CD4-positive, alpha-beta T cell treated with Interleukin-4 for 4 hours (primary cell): ENCODE results near the gene ZNF485.
A peak's percentile ranks its signal among the peaks of the same experiment; 100 is the strongest.
"Not testable (repeated sequence)": the region's sequence is repeated elsewhere in the genome, so short reads cannot be mapped to it uniquely, and the experiment has no call there.

Experiments
- DNase-seq: peaks from one replicate; pipeline ENCODE4 v3.0.0-alpha.2; 2020

ZNF485 gene

DNA sequence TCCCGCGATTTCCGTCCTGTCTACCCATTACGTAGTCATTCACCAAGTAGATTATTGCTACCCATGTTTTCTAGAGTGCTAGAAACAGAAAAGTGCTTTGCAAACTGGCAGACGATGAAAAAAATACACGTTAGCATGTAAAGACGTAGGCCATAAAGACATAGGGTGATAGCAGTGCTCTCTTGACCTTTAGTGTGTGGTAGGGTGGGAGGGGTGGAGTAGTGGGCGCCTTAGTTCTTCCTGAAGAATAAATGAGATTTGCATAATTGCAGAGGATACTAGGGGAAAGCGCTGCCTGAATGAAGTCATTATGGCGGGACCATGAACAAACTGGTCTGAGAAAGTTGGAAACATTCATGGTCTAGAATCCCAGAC, 948 bp downstream of the ZNF485 start:
- DNase-seq: no peak

DNA sequence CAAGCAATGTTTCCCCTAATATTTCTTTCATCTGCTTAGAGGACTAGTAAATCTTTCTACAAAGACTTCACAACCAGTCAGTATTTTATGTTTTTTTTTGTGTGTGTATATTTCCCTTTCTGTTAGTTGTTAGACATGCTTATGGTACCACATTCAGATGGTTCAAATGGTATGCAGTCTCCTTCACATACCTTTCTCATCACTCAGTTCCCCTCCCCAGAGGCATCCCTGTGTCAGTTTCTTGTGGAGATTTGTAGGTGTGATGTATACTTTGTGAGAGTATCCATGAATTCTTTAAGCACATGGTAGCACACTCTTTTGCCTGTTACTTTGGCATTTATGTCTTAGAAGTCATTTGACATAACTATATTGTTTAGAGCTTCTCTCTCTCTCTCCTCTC, 4.4 kb downstream of the ZNF485 start:
- DNase-seq: no peak

DNA sequence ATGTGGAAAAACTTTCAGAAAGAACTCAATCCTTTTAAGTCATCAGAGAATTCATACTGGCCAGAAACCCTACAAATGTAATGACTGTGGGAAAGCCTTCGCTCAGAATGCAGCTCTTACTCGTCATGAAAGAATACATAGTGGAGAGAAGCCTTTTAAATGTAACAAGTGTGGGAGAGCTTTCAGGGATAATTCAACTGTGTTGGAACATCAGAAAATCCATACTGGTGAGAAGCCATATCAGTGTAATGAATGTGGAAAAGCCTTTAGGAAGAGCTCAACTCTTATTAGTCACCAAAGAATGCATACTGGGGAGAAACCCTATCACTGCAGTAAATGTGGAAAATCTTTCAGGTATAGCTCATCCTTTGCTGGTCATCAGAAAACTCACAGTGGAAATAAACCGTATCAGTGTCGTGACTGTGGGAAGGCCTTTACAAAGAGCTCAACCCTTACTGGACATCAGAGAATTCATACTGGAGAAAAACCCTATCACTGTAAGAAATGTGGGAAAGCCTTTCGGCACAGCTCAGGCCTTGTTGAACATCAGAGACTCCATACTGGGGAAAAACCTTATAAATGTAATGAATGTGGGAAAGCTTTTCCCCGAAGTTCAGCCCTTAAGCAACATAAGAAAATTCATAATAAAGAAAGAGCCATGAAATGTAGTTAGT, 10.6 kb downstream of the ZNF485 start:
- DNase-seq: no peak

DNA sequence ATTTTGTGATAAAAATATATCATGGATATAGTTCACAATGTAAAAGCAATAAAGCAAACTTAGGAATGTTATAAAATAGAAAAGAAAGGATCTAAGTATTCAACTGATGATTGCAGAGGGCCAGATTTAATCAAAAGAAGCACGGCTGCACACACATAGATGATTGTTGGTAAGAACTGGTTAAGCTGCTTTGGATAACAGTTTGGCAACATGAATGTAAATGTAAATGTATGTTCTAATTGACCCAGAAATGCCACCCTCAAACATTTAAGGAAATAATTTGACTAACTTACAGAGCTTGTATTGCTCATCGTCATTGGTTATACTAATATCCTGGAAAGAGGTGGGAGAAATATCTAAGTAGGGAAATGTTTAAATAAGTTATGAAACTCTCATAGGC, 13.1 kb downstream of the ZNF485 start:
- no peak for DNase-seq

DNA sequence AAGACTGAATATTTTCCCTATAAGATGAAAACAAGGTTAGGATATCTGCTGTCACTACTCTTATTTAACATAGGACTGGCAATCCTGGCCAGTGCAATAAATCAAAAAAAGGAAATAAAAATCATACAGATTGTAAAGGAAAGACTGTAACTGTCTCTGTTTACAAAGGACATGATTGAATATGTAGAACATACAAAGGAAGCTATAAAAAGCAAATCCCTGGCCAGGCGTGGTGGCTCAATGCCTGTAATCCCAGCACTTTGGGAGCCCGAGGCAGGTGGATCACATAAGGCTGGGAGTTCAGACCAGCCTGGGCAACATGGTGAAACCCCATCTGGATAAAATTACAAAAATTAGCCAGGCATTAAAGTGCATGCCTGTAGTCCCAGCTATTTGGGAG, 15.8 kb downstream of the ZNF485 start:
- DNase-seq: no peak

DNA sequence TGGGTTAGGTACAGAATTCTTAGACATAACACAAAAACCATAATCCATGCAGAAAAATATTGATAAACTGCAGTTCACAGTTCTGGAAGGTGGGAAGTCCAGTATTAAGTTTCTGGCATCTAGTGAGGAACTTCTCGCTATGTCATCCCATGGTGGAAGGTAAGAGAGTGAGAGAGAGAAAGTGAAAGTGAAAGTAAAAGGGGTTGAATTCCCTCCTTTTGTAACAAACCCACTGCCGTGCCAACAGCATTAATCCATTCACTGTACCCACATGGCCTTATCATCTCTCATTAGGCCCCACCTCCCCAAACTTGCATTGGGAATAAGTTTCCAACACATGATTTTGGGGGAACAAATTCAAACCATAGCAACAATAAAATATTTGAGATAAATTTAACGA, 17.1 kb downstream of the ZNF485 start:
- peak; percentile 29 for DNase-seq

DNA sequence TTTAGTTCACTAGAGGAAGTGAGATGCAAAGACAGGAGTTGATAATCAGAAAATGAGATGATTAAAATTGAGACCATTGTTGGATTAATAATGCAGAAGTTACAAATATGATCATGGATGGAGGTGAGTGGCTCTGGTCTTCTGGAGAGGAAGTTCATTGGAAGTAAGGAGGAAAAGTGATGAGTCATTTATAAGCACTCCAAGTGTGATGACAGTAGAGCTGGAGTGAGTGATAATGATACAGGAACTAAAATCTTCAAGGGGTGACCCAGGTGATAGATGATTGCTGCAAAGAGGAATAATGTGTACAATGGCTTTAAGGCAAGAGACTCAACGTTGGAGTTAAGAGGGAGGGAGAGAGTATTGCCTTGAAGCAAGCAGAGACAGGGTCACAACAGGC, 21.7 kb downstream of the ZNF485 start:
- DNase-seq: no peak

DNA sequence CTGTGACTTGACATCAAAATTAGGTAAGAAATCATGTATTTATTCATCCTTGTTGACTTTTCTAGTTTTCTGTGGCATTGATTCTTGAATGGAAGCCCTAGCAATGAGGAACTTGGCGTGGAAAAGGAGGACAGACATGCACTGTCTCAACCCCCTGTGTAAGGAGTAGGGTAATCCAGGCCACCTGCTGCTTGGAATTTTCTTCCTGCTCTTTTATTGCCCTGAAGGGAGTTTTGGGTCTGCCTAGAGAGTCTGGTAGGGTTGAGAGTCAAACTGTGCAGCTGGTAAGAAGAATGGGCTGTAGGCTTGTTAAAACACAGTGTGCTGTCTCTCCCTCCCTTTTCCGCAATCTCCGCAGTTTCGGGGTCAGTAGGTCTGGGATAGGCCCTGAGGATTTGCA, 22.7 kb downstream of the ZNF485 start:
- no peak for DNase-seq

DNA sequence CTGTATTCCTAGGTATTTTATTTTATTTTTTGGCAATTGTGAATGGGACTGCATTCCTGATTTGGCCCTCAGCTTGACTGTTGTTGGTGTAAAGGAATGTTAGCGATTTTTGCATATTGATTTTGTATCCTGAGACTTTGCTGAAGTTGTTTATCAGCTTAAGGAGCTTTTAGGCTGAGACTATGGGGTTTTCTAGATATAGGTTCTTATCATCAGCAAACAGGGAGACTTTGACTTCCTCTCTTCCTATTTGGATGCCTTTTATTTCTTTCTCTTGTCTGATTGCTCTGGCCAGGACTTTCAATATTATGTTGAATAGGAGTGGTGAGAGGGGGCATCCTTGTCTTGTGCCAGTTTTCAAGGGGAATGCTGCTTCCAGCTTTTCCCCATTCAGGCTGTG, 29.6 kb downstream of the ZNF485 start:
- DNase-seq: not testable (repeated sequence)

DNA sequence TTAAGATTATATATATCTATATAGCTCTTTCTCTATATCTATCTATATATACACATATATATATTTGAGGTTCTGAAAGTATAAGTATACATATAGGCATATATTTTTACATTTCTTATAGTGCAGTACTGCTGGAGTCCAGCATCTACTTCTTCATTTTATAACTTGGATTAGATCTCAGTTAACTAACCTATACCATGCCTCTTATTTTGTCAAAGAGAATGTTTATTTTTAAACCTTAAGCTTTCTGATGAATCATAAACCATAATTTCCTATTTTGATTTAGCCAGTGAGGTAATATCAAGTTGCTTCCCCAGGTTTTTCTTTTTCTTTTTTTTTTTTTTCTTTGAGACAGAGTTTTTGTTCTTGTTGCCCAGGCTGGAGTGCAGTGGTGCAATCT, 34.4 kb downstream of the ZNF485 start:
- no peak for DNase-seq

DNA sequence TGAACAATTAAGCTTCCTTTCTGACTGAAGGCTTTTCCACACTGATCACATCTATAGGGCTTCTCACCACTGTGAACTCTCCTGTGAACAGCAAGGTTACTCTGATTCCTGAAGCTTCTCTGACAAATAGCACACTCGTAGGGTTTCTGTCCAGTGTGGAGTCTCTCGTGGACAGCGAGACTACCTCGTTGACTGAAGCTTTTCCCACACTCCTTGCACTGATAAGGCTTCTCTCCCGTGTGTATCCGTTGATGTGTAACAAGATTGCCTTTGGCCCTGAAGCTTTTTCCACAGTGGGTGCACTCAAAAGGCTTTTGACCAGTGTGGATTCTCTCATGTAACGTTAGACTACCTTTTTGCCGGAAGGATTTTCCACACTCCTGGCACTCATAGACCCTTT, 38.0 kb downstream of the ZNF485 start:
- no peak for DNase-seq

DNA sequence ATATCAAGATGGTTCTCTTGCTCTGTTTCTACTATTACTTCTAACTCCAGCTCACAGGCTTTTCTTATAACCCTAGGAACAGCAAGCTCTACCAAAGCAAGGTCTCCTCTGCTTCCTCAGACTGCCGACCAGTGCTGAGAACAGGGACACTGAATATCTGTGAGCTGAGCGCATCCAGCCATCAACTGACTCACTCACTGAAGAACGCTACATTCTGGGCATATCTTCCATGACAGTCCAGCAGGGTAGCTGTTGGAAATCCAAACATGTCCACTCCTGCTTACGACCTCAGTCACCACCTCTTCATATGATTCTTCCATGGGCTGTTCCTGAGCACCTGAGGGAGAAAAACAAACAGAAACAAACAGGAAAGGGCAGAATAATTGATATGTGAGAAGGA, 39.6 kb downstream of the ZNF485 start:
- DNase-seq: no peak

DNA sequence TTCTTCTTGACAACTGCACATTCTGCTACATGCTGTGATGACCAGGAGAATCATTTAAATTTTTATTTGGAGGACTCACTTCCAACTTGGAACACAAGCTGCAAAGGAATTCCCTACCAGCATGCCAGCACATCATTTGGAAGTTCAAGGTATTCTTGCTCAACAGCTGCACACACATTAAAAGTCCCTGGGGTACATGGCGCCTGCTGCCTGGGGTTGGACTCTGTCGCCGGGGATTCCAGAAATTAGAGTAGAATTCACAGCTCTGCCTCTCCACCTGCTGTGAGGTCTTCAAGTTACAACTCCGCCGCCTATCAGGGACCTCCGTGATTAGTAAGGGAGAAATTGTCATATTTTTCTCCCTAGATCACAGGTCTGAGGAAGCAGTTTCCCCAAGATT, 41.3 kb downstream of the ZNF485 start:
- DNase-seq: no peak

DNA sequence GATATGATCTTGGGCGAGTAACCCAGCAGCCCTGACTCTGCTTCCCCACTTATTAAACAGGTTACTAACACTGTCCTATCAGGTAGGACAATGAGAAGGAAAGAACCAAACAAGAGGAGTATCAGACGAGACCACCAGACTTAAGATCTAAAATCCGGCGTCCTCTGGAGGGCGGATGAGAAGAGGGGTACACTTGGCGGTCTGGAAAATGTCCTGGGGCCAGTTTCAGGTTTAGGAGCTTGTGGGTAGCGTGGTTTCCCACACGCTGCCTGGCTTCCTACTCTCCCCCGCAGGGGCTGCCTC, 41.8 kb downstream of the ZNF485 start:
- DNase-seq: peak; percentile 16

DNA sequence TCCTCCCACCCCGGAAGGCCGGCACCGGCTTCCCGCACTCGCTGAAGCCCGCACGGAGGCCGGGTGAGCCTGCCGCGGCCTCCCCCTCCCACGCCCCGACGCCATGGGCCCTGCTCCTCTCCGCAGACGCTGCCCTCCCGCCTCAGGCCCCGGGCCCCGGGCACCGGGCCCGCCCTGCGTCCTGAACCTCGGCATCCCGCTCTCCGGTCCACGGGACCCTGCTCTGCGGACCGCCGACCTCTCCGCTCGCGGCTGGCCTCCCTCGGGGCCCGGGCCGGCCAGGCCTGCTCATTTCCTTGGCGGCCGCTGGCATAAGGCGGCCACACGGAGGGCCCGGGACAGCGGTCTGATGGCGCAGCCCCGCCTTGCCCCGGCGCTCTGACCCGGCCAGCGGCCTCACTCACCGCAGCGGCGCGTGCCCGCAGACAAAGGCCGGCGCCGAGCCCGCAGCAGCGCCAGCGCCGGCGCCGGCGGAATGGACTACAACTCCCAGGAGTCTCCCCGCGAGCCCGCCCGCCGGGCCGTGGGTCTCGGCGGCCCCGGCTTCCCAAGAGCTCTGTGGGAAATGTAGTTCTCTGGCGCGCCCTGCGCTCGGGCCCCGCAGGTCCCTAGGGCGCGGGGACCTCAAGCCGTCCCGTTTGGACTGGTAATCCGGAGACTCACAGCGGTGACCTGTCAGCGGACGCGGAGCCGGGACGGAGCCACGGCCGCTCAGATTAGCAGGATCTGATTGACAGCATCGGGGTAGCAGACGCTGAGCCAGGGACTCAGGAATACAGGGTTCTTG, 42.4 kb downstream of the ZNF485 start, which contains the start of gene ZNF32:
TSS of gene ZNF32 (minus strand) at position 484 of the 787 bp plus-strand sequence. CDS start 2,748 bp downstream, outside the sequence.
- peak; percentile 81 for DNase-seq

DNA sequence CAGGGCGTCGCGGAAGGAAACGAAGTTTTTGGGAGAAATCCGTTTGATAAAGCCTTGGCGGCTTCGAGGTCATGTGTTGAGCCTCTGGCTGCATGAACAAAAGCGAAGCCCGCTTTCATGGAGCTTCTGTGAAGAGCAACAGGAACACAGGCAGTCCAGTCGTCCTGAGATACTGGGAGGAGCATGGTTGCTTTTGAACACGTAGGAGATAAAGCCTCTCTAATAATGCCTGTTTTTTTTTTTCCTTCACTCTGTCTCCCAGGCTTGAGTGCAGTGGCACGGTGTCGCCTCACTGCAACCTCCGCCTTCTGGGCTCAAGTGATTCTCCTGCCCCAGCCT, 42.9 kb downstream of the ZNF485 start:
- no peak for DNase-seq

DNA sequence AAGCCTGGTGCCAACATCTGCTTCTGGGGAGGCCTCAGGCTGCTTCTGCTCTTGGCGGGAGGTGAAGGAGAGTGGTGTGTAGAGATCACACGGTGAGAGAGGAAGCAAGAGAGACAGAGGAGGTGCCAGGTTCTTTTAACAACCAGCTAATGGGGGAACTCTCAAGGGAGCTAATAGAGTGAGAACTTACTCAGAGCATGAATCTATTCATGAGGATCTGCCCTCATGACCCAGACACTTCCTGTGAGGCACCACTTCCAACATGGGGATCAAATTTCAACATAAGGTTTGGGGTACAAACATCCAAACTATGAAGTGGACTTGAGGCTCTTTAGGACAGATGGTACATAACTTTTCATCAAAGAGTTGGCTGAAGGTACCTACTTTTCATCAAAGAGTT, 47.5 kb downstream of the ZNF485 start:
- DNase-seq: no peak

DNA sequence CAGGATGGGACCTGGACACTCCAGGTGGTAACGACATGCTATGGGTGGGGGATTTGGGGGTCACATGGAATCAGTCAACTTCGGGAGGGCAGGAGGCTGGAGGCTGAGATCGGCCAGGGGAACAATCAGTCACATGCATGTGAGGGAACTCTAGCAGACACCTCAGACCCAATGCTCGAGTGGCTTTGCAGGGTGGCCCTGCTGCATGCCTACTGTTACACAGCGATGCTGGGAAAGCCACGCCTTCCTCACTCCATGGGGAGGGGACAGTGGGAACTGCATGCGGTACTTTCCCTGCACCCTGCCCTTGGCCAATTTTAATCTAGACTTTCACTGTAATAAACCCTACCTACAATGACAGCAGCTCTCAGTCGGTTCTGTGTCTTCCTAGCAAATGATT, 49.1 kb downstream of the ZNF485 start:
- DNase-seq: no peak

DNA sequence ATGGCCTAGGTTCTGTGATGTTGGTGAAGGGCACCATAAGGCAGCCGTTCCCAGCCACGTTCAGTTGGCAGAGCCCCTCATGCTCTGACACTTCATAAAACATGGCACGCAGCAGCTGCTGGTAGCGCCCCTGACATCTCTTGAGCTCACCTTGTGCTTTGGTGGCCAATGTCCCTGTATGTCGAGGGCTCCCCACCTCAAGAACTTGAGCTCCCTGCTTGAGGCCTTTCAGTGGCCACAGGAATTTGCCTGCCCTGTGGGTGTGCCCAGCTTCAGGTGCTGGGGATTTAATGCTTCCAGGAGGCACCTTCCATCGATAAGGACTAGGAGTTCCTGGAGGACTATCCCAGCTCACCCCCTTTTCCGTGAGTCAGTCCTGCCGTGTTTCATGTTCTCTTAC, 52.0 kb downstream of the ZNF485 start:
- DNase-seq: no peak

DNA sequence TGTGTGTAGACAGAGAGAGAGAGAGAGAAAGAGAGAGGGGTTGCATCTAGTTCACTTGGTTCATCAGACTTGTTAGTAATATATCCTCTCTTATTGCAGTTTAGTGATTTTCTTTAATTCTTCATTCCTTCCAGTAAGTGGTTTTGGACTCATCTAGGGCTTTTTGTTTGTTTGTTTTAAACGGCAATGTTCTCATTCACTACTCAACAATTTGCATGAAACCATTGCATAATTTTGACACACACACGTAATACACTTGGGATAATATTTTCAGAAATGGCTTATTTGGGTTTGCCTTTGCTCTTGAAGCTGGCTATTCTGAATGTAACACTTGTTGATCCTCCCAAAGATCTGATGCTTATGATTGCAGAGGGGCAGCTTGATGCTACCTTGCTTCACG, 58.8 kb downstream of the ZNF485 start:
- no peak for DNase-seq

DNA sequence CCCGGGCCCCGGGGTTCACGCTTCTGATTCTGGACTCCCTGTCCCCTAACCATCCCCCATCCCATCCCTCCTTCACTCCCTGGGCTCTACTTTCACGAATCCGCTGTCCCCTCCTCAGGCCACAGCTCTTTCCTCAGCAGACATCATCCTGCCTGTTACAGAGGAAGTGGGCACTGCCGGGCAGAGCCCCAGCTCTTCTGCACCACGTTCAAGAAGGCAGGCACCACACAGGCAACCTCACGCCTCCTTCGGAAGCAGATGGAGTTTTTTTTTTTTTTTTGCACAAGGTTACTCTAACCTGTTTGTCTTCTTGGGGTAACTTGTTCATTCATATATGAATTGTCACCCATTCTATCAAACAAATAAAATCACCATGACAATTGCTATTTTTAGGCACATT, 60.3 kb downstream of the ZNF485 start:
- no peak for DNase-seq

DNA sequence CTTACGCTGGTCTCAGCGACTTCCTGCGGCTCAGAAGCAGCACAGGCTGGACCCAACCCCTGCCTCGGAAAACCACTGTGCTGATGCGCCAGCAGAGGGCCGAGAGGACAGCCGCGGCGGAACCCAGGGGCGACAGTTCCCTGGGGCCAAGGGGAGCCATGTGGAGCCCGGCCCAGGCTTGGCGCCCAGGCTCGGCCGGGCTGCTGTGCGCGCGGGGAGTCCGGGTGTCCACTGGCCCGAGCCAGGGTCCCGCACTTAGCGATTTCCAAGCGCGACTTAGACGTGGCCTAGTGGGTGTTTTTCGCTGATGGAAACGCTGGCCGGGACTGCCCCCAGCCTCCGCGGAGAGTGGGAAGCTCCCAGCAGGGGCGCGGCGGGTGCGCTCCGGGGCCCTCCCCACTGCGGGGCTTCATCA, 61.1 kb downstream of the ZNF485 start:
- DNase-seq: no peak
